ENCODE results near the gene PKP2. TPM values are rescaled to one million over a fixed set of nuclear protein-coding genes. Genes with fewer than 3 reads are reported as not detected.

The PKP2 gene
- total RNA-seq, 2 experiments from 2014 or later = 0.13 to 0.23 TPM

GRCh38 chr12:32839828-32840227 is 56.7 kb downstream of the PKP2 start:
- Mint-ChIP-seq H3K27ac (no peak overlapping the region), H3K27me3 (no peaks in the 10 kb centered on the region), H3K9me3 (peaks cover 2% of the 10 kb centered on the region), H3K4me1 (ENCODE audit: low read depth) (no peaks in the 10 kb centered on the region), H3K4me3 (no peak overlapping the region), H3K36me3 (ENCODE audit: low read depth) (no peaks in the 10 kb centered on the region)
- ATAC-seq (no peak), DNase-seq (no peak)
- CTCF ChIA-PET = interaction anchor here (1.2 kb wide), 1 partner anchor 83 kb away, joined by 3 read pairs; no protein-coding TSS in a partner anchor
- POLR2A ChIA-PET = no interaction called here
- TF ChIP-seq CTCF (IDR thresholded peaks at IDR 0.05) = no peak
- intact Hi-C loops (cut with micrococcal nuclease) = no loop called here

GRCh38 chr12:32837974-32838373 is 58.6 kb downstream of the PKP2 start:
- ChIA-PET POLR2A (no interaction called here), CTCF (interaction anchor here (0.6 kb wide), 1 partner anchor 60 kb away, joined by 3 read pairs; no protein-coding TSS in a partner anchor)
- Mint-ChIP-seq H3K4me3 (no peak overlapping the region), H3K27ac (no peak overlapping the region), H3K4me1 (ENCODE audit: low read depth) (no peaks in the 10 kb centered on the region), H3K9me3 (peaks cover 2% of the 10 kb centered on the region), H3K36me3 (ENCODE audit: low read depth) (no peaks in the 10 kb centered on the region), H3K27me3 (no peaks in the 10 kb centered on the region)
- ATAC-seq = no peak
- DNase-seq = no peak
- no peak for TF ChIP-seq CTCF (IDR thresholded peaks at IDR 0.05)
- intact Hi-C loops (cut with micrococcal nuclease) = no loop called here

GRCh38 chr12:32836710-32837109 is 59.9 kb downstream of the PKP2 start:
- ChIA-PET CTCF (no interaction called here), POLR2A (no interaction called here)
- ATAC-seq (no peak), DNase-seq (no peak)
- Mint-ChIP-seq H3K27ac (no peak overlapping the region), H3K27me3 (no peaks in the 10 kb centered on the region), H3K4me3 (no peak overlapping the region), H3K36me3 (ENCODE audit: low read depth) (no peaks in the 10 kb centered on the region), H3K9me3 (peaks cover 2% of the 10 kb centered on the region), H3K4me1 (ENCODE audit: low read depth) (no peaks in the 10 kb centered on the region)
- no peak for TF ChIP-seq CTCF (IDR thresholded peaks at IDR 0.05)
- intact Hi-C loops (cut with micrococcal nuclease) = no loop called here

GRCh38 chr12:32834122-32834521 is 62.5 kb downstream of the PKP2 start:
- POLR2A ChIA-PET = no interaction called here
- intact Hi-C loops (cut with micrococcal nuclease) = no loop called here
- H3K27ac Mint-ChIP-seq = no peak overlapping the region
- TF ChIP-seq CTCF (IDR thresholded peaks at IDR 0.05) = no peak
- H3K4me1 Mint-ChIP-seq (ENCODE audit: low read depth) = no peaks in the 10 kb centered on the region
- H3K4me3 Mint-ChIP-seq = no peak overlapping the region
- ATAC-seq (no peak), DNase-seq (no peak)
- H3K36me3 Mint-ChIP-seq (ENCODE audit: low read depth) = no peaks in the 10 kb centered on the region
- CTCF ChIA-PET = interaction anchor here (0.7 kb wide), 1 partner anchor 78 kb away, joined by 3 read pairs; the partner anchor contains the start of gene YARS2
- peaks cover 2% of the 10 kb centered on the region for H3K9me3 Mint-ChIP-seq
- no peaks in the 10 kb centered on the region for H3K27me3 Mint-ChIP-seq

GRCh38 chr12:32828552-32828951 is 68.0 kb downstream of the PKP2 start:
- no peak for TF ChIP-seq CTCF (IDR thresholded peaks at IDR 0.05)
- Mint-ChIP-seq H3K4me1 (ENCODE audit: low read depth) (no peaks in the 10 kb centered on the region), H3K4me3 (no peak overlapping the region), H3K27ac (no peak overlapping the region), H3K36me3 (ENCODE audit: low read depth) (no peaks in the 10 kb centered on the region), H3K27me3 (peaks cover 3% of the 10 kb centered on the region), H3K9me3 (no peaks in the 10 kb centered on the region)
- no peak for ATAC-seq
- intact Hi-C loops (cut with micrococcal nuclease) = no loop called here
- ChIA-PET POLR2A (no interaction called here), CTCF (no interaction called here)
- DNase-seq = no peak

All from activated CD8-positive, alpha-beta T cell treated with anti-CD3 and anti-CD28 coated beads for 36 hours (primary cell).